Measurements from ENCODE around the gene SMAD5.

SMAD5 gene

DNA sequence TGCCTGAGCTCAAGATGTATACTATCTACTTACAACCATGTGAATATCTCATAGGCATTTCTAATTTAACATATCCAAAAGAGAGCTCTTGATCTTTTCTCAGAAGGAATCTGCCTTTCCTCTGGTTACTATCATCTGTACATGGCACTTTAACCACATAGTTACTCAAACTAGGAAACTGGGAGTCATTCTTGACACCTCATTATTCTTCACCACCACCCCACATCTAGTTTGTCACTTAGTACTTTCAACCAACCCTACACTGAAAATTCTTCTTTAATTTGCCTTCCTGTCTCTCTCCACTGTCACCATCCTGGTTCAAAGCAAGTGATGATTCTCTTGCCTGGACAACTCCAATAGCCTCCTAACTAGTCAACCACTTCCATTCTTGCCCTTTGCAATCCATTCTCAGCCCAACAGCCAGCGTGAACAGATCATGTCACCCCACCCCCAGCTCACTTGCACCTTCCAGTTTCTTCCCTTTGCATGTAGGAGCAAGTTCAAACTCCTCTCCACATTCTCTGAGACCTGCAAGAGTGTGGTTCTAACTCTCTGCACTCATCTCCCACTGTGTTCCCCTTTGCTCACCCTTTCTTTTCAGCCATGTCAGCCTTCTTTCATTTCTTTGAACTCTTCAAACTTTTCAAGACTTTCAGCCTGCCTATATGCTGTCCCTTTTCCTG is 17.3 kb upstream of the SMAD5 start:
- no peak for DNase-seq

GRCh38 chr5:136120529-136120928 is 12.1 kb upstream of the SMAD5 start:
- no peak for DNase-seq

DNA sequence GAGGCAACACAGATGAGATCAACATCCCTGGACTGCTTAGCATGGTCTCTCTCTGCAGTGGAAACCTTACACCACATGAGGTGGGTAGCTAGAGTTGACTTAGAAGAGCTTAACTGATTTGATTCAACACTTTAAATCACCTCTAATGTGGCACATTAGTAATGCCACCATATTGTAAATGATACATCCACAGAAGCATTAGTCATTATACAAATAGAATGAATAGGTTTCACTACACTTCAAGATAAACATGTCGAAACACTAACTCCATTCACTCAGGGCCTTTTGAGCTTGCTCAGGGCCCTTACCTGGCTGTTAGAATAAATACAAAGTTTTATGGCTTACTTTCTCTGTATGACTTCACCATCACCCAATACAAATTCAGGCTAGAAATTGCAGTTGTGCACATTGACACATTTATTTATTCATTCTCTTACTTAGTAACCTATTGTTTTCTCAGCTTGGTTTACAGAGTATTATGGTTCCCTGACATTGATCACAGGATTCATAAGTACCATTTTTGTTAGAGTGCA is 9.3 kb upstream of the SMAD5 start:
- peak; percentile 5 for DNase-seq

GRCh38 chr5:136127560-136127959 is 5.1 kb upstream of the SMAD5 start:
- DNase-seq = no peak

- DNase-seq = no peak
These were observed 4.2 kb upstream of the SMAD5 start for GRCh38 chr5:136128481-136128880.

- peak; percentile 6 for DNase-seq
These were observed 3.2 kb upstream of the SMAD5 start for GRCh38 chr5:136129445-136129844.

DNA sequence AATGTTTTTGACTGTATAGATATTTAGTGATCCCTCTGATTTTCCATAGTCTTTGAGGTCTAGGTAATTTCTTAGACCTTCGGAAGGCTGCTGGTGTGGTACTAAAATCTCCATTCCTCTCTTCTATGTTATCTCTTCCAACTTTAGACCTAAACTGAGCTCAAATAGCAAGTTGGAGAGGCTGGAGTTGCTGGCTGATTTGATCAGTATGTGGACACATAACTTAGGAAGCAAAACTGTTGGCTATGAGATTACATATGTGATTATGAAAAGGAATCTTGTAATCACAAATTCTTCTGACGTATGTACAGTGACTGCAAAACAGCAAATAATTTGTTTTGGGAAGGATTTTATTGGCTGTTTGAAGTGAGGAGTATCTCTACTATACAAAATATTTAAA is 2.1 kb upstream of the SMAD5 start:
- no peak for DNase-seq

DNA sequence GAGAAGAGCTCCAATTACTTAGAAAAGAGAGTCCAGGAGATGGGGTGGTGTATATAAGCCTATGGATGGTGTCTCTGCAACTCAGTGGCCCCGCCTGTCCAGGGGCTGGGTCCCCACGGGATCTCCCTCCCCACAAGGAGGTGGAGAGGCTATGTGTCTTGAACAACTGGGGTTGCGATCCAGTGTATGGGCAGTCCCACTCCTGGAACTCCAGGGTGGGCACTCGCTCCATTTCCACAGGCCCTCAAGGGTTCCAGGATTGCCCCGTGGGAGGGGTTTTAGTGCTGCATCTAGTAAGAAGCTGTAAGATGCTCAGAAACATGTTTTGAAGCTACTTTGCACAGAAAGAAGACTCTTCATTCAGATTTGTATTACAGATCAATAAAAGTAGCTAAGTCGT is 558 bp upstream of the SMAD5 start:
- no peak for DNase-seq

GRCh38 chr5:136133222-136133921 is 727 bp downstream of the SMAD5 start:
- DNase-seq = peak; percentile 51

GRCh38 chr5:136133922-136134379 is 1.3 kb downstream of the SMAD5 start:
- no peak for DNase-seq

DNA sequence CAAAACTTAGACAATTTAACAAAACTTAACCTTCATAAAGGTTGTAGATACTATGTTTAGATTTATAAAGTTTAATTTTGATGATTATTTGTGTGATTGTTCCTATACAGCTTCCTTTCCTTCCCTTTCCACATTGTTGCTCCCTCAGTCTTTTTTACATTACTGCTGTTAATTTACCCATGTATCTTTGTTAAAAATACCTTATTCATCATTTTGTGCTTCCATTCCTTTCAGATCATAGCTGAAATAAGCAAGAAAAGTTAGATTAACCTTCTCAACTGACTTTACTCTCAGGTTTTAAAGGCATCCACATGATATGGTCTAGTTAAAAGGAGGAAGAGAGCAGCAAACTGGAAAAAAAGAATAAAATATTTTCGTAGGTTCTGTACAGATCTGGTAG is 2.0 kb downstream of the SMAD5 start:
- DNase-seq = no peak

DNA sequence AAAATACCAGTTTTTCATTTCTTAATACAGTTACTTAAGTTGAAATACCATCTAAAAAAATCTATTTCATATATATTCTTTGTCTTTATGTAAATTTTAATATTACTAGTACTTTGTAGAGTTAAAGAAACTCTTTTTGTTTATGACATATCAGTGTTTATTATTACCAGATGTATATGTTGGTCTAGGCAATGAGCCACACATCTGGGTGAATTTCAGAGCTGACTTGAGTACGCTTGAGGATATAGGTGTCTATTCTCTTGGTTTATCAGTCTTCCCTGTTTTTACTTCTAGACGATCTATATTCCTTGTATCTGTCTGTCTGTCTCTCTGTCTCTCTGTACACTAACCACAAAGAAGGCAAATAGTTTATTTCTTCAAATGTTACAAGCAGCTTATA is 2.9 kb downstream of the SMAD5 start:
- DNase-seq = no peak

GRCh38 chr5:136137497-136138220 is 5.0 kb downstream of the SMAD5 start:
- peak; percentile 44 for DNase-seq

DNA sequence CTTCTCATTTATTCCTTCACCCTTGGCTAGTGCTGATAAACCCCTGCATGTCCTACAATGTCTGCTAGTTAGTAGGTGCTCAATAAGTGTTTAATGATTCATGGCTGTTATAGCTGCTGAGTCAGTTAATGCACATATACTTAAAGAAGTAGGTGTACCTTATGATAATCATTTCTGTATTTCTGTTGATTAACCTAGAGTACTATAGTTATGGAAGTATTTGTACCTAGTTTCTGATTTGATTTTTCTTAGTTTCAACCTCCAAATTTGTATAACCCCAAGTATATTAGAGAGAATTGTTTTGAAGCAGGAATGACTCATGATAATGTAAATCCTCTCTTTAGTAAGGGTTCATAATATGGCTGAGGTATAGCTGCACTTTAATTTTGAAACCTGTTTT is 8.9 kb downstream of the SMAD5 start:
- DNase-seq = no peak

DNA sequence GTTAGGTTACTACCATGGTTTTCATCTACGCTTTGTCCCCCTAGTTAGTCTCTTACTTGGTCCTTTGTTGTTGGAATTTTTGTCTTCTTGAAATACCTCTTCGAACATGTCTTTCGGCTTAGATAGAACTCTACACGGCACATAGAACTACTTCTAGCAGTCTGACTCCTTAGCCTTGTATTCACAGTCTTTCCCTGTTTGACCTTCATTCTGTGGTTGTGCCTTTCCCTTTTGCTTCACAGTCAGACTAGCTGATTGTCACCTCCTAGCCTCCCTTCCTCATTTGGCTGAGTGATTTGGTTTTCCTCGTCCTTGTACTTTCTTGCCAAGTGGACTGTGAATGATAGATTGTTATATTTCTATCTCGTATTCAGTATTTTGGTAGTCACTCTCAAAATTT is 10.7 kb downstream of the SMAD5 start:
- DNase-seq = no peak

- DNase-seq = no peak
These were observed 11.1 kb downstream of the SMAD5 start for GRCh38 chr5:136143763-136144162.

DNA sequence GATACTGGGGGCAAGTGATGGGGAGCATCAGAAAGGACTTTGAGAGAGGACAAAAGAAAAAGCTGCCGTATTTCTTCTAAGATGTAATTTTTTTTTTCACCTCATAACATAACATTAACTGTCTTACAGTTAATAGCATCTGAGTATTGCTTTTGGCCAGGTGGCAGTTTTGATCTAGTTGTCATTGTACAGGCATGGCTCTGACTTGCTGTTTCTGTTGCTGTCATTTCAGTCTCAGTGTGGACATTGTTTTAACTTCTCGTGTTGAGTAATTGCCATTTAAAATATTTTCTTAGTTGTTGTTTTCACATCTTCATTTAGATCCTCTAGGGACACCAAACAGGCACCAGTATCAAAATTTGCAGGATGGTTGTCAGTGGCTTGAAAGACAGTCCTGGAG is 12.4 kb downstream of the SMAD5 start:
- no peak for DNase-seq

GRCh38 chr5:136146201-136146600 is 13.6 kb downstream of the SMAD5 start:
- no peak for DNase-seq

DNA sequence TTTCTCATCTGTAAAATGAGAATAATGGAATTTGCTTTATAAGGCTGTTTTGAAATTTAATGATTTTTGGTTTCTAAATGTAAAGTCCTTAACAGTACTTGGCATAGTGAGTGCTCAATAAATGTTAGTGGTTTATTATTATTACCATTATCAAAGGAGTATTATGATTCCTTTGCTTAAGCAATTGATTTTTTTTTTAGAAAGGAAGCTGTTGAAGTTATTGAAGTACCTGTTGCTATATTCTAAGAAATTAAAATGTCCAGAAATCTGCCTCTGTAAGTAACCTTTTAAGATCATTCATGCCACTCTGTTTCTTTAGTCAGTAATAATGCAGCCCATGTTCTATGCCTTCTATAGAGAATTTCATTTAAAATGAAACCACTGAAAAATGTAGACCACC is 15.0 kb downstream of the SMAD5 start:
- DNase-seq = no peak

- DNase-seq = no peak
These were observed 17.2 kb downstream of the SMAD5 start for GRCh38 chr5:136149891-136150290.

DNA sequence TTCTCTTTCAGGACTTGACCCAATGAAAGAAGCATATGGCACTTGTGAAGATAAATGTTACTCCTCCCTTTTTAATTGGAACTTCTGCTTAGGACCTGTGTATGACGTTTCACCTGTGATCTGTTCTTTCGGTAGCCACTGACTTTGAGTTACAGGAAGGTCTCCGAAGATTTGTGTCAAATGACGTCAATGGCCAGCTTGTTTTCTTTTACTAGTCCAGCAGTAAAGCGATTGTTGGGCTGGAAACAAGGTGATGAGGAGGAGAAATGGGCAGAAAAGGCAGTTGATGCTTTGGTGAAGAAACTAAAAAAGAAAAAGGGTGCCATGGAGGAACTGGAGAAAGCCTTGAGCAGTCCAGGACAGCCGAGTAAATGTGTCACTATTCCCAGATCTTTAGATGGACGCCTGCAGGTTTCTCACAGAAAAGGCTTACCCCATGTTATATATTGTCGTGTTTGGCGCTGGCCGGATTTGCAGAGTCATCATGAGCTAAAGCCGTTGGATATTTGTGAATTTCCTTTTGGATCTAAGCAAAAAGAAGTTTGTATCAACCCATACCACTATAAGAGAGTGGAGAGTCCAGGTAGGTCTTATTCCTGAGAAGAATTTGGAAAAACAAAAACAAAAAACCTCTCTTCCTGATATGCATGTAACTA is 21.1 kb downstream of the SMAD5 start:
- no peak for DNase-seq

- no peak for DNase-seq
These were observed 22.4 kb downstream of the SMAD5 start for GRCh38 chr5:136155078-136155477.

GRCh38 chr5:136155761-136156160 is 23.1 kb downstream of the SMAD5 start:
- DNase-seq = peak; percentile 19
